ENCODE measurements around the gene RAB5IF.

RAB5IF gene

GRCh38 chr20:36614781-36615557 lies 9.4 kb downstream of the RAB5IF start:
- DNase-seq (ENCODE audit: low spot score), result no peak
- Histone ChIP-seq H4K91ac (ENCODE audit: low read depth, low read length, poor library complexity) (no peak overlapping the region), H3K79me1 (ENCODE audit: low read depth, low read length) (peaks cover 2% of the 10 kb centered on the region), H3K18ac (ENCODE audit: low read length) (no peak overlapping the region), H2BK15ac (ENCODE audit: low read length) (no peak overlapping the region), H3K9ac (ENCODE audit: low read depth, low read length, poor library complexity) (peak overlapping the region; percentile 21), H2BK120ac (ENCODE audit: low read depth, low read length) (no peak overlapping the region), H3K4me1 (ENCODE audit: control insufficient read depth in 2 of 2, insufficient read depth in 1 of 2, low read depth in 1 of 2, low read length in 2 of 2) (no peaks in the 10 kb centered on the region), H4K8ac (ENCODE audit: low read depth, low read length) (peak overlapping the region; percentile 17), H3K4me3 (ENCODE audit: low read length in 2 of 2) (no peak overlapping the region), H3K9me3 (replicated peaks in 1 of 2; ENCODE audit: control insufficient read depth in 2 of 2, insufficient read depth in 1 of 2, low read depth in 1 of 2, low read length in 2 of 2) (no peaks in the 10 kb centered on the region), H3K36me3 (replicated peaks in 1 of 2; ENCODE audit: control insufficient read depth in 2 of 2, insufficient read depth in 2 of 2, low read length in 2 of 2) (peaks cover 35 to 51% of the 10 kb centered on the region in 2 donors), H2BK12ac (ENCODE audit: low read length) (no peak overlapping the region), H3K14ac (ENCODE audit: low read length) (no peak overlapping the region), H3K23ac (ENCODE audit: low read depth, low read length, poor library complexity) (peak overlapping the region; percentile 81), H3K4me2 (ENCODE audit: insufficient read depth, low read length, poor library complexity, severe bottlenecking) (no peak overlapping the region), H3K4ac (ENCODE audit: low read length) (peak overlapping the region; percentile 53), H2AFZ (ENCODE audit: low read length) (no peak overlapping the region), H3K27ac (replicated peaks; ENCODE audit: low read length) (no peak overlapping the region), H3K27me3 (ENCODE audit: control insufficient read depth in 3 of 3, insufficient read depth in 3 of 3, low read depth in 1 of 3, low read length in 3 of 3) (no peaks in the 10 kb centered on the region), H2BK5ac (ENCODE audit: low read length) (no peak overlapping the region), H2AK5ac (ENCODE audit: low read depth, low read length) (no peak overlapping the region)
- no CpG with 5 or more reads among the region's 14 CpGs for WGBS, 2 donors (ENCODE audit: extremely low coverage in 2 of 2, insufficient read length in 2 of 2, insufficient replicate concordance in 1 of 2)

GRCh38 chr20:36620917-36621316 lies 15.3 kb downstream of the RAB5IF start:
- H3K18ac ChIP-seq (ENCODE audit: low read length), result no peak overlapping the region
- H3K4me2 ChIP-seq (ENCODE audit: insufficient read depth, low read length, poor library complexity, severe bottlenecking), result no peak overlapping the region
- no peak overlapping the region for H3K9ac ChIP-seq (ENCODE audit: low read depth, low read length, poor library complexity)
- H3K4me1 ChIP-seq (ENCODE audit: control insufficient read depth in 2 of 2, insufficient read depth in 1 of 2, low read depth in 1 of 2, low read length in 2 of 2), result peaks cover 0 to 5% of the 10 kb centered on the region in 2 donors
- H3K4me3 ChIP-seq (ENCODE audit: low read length in 2 of 2), result no peak overlapping the region
- no peaks in the 10 kb centered on the region for H3K79me1 ChIP-seq (ENCODE audit: low read depth, low read length)
- no peak overlapping the region for H3K14ac ChIP-seq (ENCODE audit: low read length)
- DNase-seq (ENCODE audit: low spot score), result no peak
- H3K27me3 ChIP-seq (ENCODE audit: control insufficient read depth in 3 of 3, insufficient read depth in 3 of 3, low read depth in 1 of 3, low read length in 3 of 3), result no peaks in the 10 kb centered on the region
- H2AFZ ChIP-seq (ENCODE audit: low read length), result no peak overlapping the region
- H4K8ac ChIP-seq (ENCODE audit: low read depth, low read length), result no peak overlapping the region
- H2BK12ac ChIP-seq (ENCODE audit: low read length), result no peak overlapping the region
- no peaks in the 10 kb centered on the region for H3K9me3 ChIP-seq (replicated peaks in 1 of 2; ENCODE audit: control insufficient read depth in 2 of 2, insufficient read depth in 1 of 2, low read depth in 1 of 2, low read length in 2 of 2)
- no peak overlapping the region for H3K23ac ChIP-seq (ENCODE audit: low read depth, low read length, poor library complexity)
- H2BK5ac ChIP-seq (ENCODE audit: low read length), result no peak overlapping the region
- H2BK15ac ChIP-seq (ENCODE audit: low read length), result no peak overlapping the region
- H2AK5ac ChIP-seq (ENCODE audit: low read depth, low read length), result no peak overlapping the region
- H4K91ac ChIP-seq (ENCODE audit: low read depth, low read length, poor library complexity), result no peak overlapping the region
- no CpG with 5 or more reads among the region's 5 CpGs for WGBS, 2 donors (ENCODE audit: extremely low coverage in 2 of 2, insufficient read length in 2 of 2, insufficient replicate concordance in 1 of 2)
- H2BK120ac ChIP-seq (ENCODE audit: low read depth, low read length), result no peak overlapping the region
- no peak overlapping the region for H3K27ac ChIP-seq (replicated peaks; ENCODE audit: low read length)
- H3K36me3 ChIP-seq (replicated peaks in 1 of 2; ENCODE audit: control insufficient read depth in 2 of 2, insufficient read depth in 2 of 2, low read length in 2 of 2), result no peaks in the 10 kb centered on the region
- H3K4ac ChIP-seq (ENCODE audit: low read length), result no peak overlapping the region

GRCh38 chr20:36623444-36623843 lies 17.9 kb downstream of the RAB5IF start:
- Histone ChIP-seq H3K14ac (ENCODE audit: low read length) (no peak overlapping the region), H3K4me2 (ENCODE audit: insufficient read depth, low read length, poor library complexity, severe bottlenecking) (no peak overlapping the region), H3K9me3 (replicated peaks in 1 of 2; ENCODE audit: control insufficient read depth in 2 of 2, insufficient read depth in 1 of 2, low read depth in 1 of 2, low read length in 2 of 2) (no peaks in the 10 kb centered on the region), H4K91ac (ENCODE audit: low read depth, low read length, poor library complexity) (no peak overlapping the region), H3K36me3 (replicated peaks in 1 of 2; ENCODE audit: control insufficient read depth in 2 of 2, insufficient read depth in 2 of 2, low read length in 2 of 2) (no peaks in the 10 kb centered on the region), H3K4ac (ENCODE audit: low read length) (no peak overlapping the region), H3K27ac (replicated peaks; ENCODE audit: low read length) (no peak overlapping the region), H4K8ac (ENCODE audit: low read depth, low read length) (no peak overlapping the region), H3K18ac (ENCODE audit: low read length) (no peak overlapping the region), H3K23ac (ENCODE audit: low read depth, low read length, poor library complexity) (no peak overlapping the region), H2AFZ (ENCODE audit: low read length) (peak overlapping the region; percentile 79), H3K27me3 (ENCODE audit: control insufficient read depth in 3 of 3, insufficient read depth in 3 of 3, low read depth in 1 of 3, low read length in 3 of 3) (no peaks in the 10 kb centered on the region), H3K79me1 (ENCODE audit: low read depth, low read length) (no peaks in the 10 kb centered on the region), H2BK15ac (ENCODE audit: low read length) (no peak overlapping the region), H2BK5ac (ENCODE audit: low read length) (no peak overlapping the region), H3K4me1 (ENCODE audit: control insufficient read depth in 2 of 2, insufficient read depth in 1 of 2, low read depth in 1 of 2, low read length in 2 of 2) (peaks cover 0 to 5% of the 10 kb centered on the region in 2 donors), H3K4me3 (ENCODE audit: low read length in 2 of 2) (no peak overlapping the region), H3K9ac (ENCODE audit: low read depth, low read length, poor library complexity) (no peak overlapping the region), H2AK5ac (ENCODE audit: low read depth, low read length) (no peak overlapping the region), H2BK12ac (ENCODE audit: low read length) (no peak overlapping the region), H2BK120ac (ENCODE audit: low read depth, low read length) (no peak overlapping the region)
- DNase-seq (ENCODE audit: low spot score), result no peak
- no CpG with 5 or more reads among the region's 2 CpGs for WGBS, 2 donors (ENCODE audit: extremely low coverage in 2 of 2, insufficient read length in 2 of 2, insufficient replicate concordance in 1 of 2)

DNA sequence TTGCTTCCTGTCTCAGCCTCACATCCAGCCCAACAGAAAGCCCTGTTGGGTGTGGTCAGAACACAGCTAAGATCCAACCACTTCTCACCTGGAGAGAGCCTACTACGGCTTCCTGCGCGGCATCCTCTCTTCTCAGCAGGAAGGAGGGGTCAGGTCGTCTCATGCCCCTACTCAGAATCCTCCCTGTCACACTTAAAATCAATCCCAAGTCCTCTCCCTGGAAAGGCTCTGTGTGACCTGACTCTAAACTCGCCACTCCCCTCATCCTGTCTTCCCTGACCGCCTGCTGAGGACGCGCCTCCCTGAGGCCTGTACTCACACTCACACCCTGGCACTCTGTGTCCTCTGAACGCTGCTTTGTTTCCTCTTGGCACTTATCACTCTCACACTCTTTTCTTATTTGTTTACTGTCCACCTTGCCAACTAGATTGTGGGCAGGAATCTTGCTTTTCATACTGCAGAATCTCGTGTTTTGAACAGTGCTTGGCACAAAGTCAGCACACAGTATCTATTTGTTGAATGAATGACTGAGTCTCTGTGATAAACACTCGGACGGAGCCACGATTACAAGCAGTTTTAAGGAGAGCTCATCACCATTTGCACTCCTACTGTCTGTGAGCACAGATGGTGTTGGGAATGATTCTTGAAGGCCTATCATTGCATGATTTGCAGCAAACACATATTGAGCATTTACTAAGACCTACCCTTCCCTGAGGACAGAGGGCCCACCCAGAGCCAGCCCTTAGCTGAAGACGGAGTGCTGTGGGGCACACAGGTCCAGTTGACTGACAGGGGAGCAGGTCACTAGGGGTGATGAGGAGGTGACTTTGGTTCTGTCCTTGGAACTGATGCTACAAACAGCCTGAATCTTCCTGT lies 18.7 kb downstream of the RAB5IF start:
- Histone ChIP-seq H3K9ac (ENCODE audit: low read depth, low read length, poor library complexity) (no peak overlapping the region), H2BK120ac (ENCODE audit: low read depth, low read length) (no peak overlapping the region), H3K9me3 (replicated peaks in 1 of 2; ENCODE audit: control insufficient read depth in 2 of 2, insufficient read depth in 1 of 2, low read depth in 1 of 2, low read length in 2 of 2) (no peaks in the 10 kb centered on the region), H3K14ac (ENCODE audit: low read length) (no peak overlapping the region), H4K91ac (ENCODE audit: low read depth, low read length, poor library complexity) (no peak overlapping the region), H2BK15ac (ENCODE audit: low read length) (no peak overlapping the region), H2AK5ac (ENCODE audit: low read depth, low read length) (no peak overlapping the region), H3K23ac (ENCODE audit: low read depth, low read length, poor library complexity) (no peak overlapping the region), H3K79me1 (ENCODE audit: low read depth, low read length) (no peaks in the 10 kb centered on the region), H3K18ac (ENCODE audit: low read length) (no peak overlapping the region), H3K4me1 (ENCODE audit: control insufficient read depth in 2 of 2, insufficient read depth in 1 of 2, low read depth in 1 of 2, low read length in 2 of 2) (peaks cover 0 to 5% of the 10 kb centered on the region in 2 donors), H3K36me3 (replicated peaks in 1 of 2; ENCODE audit: control insufficient read depth in 2 of 2, insufficient read depth in 2 of 2, low read length in 2 of 2) (no peaks in the 10 kb centered on the region), H3K27ac (replicated peaks; ENCODE audit: low read length) (no peak overlapping the region), H4K8ac (ENCODE audit: low read depth, low read length) (no peak overlapping the region), H2BK12ac (ENCODE audit: low read length) (no peak overlapping the region), H3K4ac (ENCODE audit: low read length) (no peak overlapping the region), H2AFZ (ENCODE audit: low read length) (peak overlapping the region; percentile 79), H3K27me3 (ENCODE audit: control insufficient read depth in 3 of 3, insufficient read depth in 3 of 3, low read depth in 1 of 3, low read length in 3 of 3) (no peaks in the 10 kb centered on the region), H3K4me3 (ENCODE audit: low read length in 2 of 2) (no peak overlapping the region), H2BK5ac (ENCODE audit: low read length) (no peak overlapping the region), H3K4me2 (ENCODE audit: insufficient read depth, low read length, poor library complexity, severe bottlenecking) (no peak overlapping the region)
- no peak for DNase-seq (ENCODE audit: low spot score)
- no CpG with 5 or more reads among the region's 14 CpGs for WGBS, 2 donors (ENCODE audit: extremely low coverage in 2 of 2, insufficient read length in 2 of 2, insufficient replicate concordance in 1 of 2)
